HEK293 (cell line): ENCODE data around the gene SLC25A26.

ENCODE experiments used
- CTCF ChIP-seq: fragments of 450-650 bp; formaldehyde crosslinking; IDR thresholded peaks from 2 replicates; pipeline ENCODE4 v1.5.1; 2016; ENCODE audit warnings: missing biosample characterization, missing genetic modification characterization
- KLF16 ChIP-seq: fragments of 450-650 bp; formaldehyde crosslinking; IDR thresholded peaks from 2 replicates; pipeline ENCODE4 v1.5.1; 2017; ENCODE audit warnings: missing biosample characterization, missing genetic modification characterization
- YY1 ChIP-seq: fragments of 450-650 bp; formaldehyde crosslinking; IDR thresholded peaks from 2 replicates; pipeline ENCODE4 v1.5.1; 2018; ENCODE audit warnings: missing biosample characterization, missing genetic modification characterization
- ZEB2 ChIP-seq: fragments of 450-650 bp; formaldehyde crosslinking; IDR thresholded peaks from 2 replicates; pipeline ENCODE4 v1.5.1; 2016; ENCODE audit warnings: missing biosample characterization, missing genetic modification characterization
- ZFP3 ChIP-seq: fragments of 450-650 bp; formaldehyde crosslinking; IDR thresholded peaks from 2 replicates; pipeline ENCODE4 v1.5.1; 2016; ENCODE audit warnings: low read depth, missing biosample characterization, missing genetic modification characterization
- ZNF10 ChIP-seq: fragments of 450-650 bp; formaldehyde crosslinking; IDR thresholded peaks from 2 replicates; pipeline ENCODE4 v1.5.1; 2017; ENCODE audit warnings: missing biosample characterization, missing genetic modification characterization
- ZNF18 ChIP-seq: fragments of 450-650 bp; formaldehyde crosslinking; IDR thresholded peaks from 2 replicates; pipeline ENCODE4 v1.5.1; 2016; ENCODE audit warnings: missing biosample characterization, missing genetic modification characterization
- ZNF2 ChIP-seq: fragments of 450-650 bp; formaldehyde crosslinking; IDR thresholded peaks from 2 replicates; pipeline ENCODE4 v1.5.1; 2016; ENCODE audit warnings: missing biosample characterization, missing genetic modification characterization
- ZNF223 ChIP-seq: fragments of 450-650 bp; formaldehyde crosslinking; IDR thresholded peaks from 2 replicates; pipeline ENCODE4 v1.5.1; 2016; ENCODE audit warnings: missing biosample characterization, missing genetic modification characterization
- ZNF354C ChIP-seq: fragments of 450-650 bp; formaldehyde crosslinking; IDR thresholded peaks from 2 replicates; pipeline ENCODE4 v1.5.1; 2016; ENCODE audit warnings: missing biosample characterization, missing genetic modification characterization, low read depth, borderline replicate concordance
- ZNF426 ChIP-seq: fragments of 450-650 bp; formaldehyde crosslinking; IDR thresholded peaks from 2 replicates; pipeline ENCODE4 v1.5.1; 2017; ENCODE audit warnings: missing biosample characterization, missing genetic modification characterization, mild to moderate bottlenecking, inconsistent platforms, moderate library complexity
- ZNF768 ChIP-seq: fragments of 450-650 bp; formaldehyde crosslinking; IDR thresholded peaks from 2 replicates; pipeline ENCODE4 v1.5.1; 2018; ENCODE audit warnings: missing biosample characterization, mild to moderate bottlenecking, missing genetic modification characterization
- ZSCAN30 ChIP-seq: fragments of 450-650 bp; IDR thresholded peaks from 2 replicates; pipeline ENCODE4 v1.5.1; 2018; ENCODE audit warnings: missing biosample characterization, mild to moderate bottlenecking, missing genetic modification characterization, moderate library complexity

- TF ChIP-seq YY1 (tag by site-specific recombination) (no peak), ZNF18 (tag by site-specific recombination) (no peak), CTCF (tag by site-specific recombination) (no peak), KLF16 (no peak), ZNF426 (tag by site-specific recombination) (no peak), ZNF354C (no peak), ZNF2 (no peak), ZNF223 (tag by site-specific recombination) (no peak), ZNF10 (tag by site-specific recombination) (no peak), ZFP3 (tag by site-specific recombination) (no peak), ZNF768 (tag by site-specific recombination) (no peak), ZSCAN30 (tag by site-specific recombination) (no peak), ZEB2 (tag by site-specific recombination) (no peak)
These were observed 20.7 kb downstream of the SLC25A26 start for GRCh38 chr3:66241466-66241865.
